GM18520 (cell line): Measurements from ENCODE around the gene ACAP3.

Source experiments
- ATAC-seq: cut with Tn5 transposase; IDR thresholded peaks from one replicate; pipeline ENCODE4 v1.9.1; 2021; ENCODE audit not compliant: unreplicated experiment

Gene ACAP3, protein sequence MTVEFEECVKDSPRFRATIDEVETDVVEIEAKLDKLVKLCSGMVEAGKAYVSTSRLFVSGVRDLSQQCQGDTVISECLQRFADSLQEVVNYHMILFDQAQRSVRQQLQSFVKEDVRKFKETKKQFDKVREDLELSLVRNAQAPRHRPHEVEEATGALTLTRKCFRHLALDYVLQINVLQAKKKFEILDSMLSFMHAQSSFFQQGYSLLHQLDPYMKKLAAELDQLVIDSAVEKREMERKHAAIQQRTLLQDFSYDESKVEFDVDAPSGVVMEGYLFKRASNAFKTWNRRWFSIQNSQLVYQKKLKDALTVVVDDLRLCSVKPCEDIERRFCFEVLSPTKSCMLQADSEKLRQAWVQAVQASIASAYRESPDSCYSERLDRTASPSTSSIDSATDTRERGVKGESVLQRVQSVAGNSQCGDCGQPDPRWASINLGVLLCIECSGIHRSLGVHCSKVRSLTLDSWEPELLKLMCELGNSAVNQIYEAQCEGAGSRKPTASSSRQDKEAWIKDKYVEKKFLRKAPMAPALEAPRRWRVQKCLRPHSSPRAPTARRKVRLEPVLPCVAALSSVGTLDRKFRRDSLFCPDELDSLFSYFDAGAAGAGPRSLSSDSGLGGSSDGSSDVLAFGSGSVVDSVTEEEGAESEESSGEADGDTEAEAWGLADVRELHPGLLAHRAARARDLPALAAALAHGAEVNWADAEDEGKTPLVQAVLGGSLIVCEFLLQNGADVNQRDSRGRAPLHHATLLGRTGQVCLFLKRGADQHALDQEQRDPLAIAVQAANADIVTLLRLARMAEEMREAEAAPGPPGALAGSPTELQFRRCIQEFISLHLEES

DNA sequence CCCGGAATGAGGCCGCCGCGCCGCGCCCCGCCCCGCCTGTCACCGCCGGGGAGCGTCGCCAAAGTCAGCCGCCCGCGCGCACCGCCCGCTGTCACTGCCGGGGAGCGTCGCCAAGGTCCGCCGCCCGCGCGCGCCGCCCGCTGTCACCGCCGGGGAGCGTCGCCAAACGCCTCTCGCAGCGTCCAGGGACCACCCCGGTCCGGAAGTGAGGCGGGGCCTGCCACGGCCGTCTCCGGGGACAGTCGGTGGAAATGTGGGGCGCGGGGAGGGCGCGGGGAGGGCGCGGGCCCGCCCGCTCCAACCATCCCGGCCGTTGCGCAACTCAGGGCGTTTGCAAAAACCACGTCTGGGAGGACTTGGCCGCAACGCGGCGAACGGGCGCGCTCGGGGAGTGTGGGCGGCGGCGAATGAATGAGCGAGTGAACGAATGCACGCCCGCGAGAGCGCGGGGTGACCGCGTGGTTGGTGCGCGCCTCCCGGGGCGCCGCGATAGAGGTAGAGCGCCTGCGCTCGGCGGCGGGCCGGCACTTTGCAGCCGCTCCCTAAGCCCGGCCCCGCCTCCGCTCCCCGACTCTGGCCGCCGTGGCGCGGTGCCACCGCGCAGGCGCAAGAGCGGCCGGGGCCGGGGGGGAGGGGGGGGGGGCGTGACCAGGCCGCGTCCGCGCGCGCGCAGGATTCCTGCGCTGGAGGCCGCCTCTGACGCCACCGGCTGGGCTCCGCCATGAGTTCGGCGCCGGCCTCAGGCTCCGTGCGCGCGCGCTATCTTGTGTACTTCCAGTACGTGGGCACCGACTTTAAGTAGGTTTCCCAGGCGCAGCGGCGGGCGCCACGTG, at the start of gene ACAP3, which contains the start of gene PUSL1:
TSS of gene ACAP3 (minus strand) at position 8 of the 833 bp plus-strand sequence. CDS start 115 bp downstream, outside the sequence.
TSS of gene PUSL1 (plus strand) at position 675 of the 833 bp plus-strand sequence. CDS start at position 722, 47 bp downstream.
- ATAC-seq = peak; percentile 49

DNA sequence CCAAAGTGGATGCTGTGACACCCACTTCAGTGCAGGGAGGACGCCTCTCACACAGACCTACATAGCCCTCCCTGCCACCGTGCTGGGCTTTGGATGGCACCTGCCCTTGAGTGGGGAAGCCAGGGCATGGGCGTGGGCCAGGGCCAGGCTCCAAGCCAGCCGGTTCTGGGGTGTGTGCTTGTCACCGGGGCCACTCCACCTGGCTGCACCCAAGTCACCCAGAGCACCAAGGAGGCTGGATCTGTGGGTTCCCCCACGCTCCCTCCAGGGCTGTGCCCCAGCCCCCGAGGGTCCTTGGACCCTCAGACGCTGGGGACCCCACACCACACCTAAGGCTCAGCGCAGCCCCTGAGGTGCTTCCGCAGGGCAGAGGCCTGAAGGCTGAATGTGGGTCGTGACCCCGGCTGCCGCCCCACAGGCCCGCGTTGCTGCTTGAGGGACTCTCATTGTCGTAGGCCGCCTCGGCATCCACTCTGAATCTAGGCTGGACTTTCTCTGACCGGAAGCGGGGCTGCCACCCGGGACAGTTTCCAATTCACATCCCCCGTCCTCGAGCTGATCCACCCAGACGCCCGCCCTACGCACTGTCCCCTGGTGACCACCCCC, 49.2 kb upstream of the ACAP3 start:
- ATAC-seq = no peak

DNA sequence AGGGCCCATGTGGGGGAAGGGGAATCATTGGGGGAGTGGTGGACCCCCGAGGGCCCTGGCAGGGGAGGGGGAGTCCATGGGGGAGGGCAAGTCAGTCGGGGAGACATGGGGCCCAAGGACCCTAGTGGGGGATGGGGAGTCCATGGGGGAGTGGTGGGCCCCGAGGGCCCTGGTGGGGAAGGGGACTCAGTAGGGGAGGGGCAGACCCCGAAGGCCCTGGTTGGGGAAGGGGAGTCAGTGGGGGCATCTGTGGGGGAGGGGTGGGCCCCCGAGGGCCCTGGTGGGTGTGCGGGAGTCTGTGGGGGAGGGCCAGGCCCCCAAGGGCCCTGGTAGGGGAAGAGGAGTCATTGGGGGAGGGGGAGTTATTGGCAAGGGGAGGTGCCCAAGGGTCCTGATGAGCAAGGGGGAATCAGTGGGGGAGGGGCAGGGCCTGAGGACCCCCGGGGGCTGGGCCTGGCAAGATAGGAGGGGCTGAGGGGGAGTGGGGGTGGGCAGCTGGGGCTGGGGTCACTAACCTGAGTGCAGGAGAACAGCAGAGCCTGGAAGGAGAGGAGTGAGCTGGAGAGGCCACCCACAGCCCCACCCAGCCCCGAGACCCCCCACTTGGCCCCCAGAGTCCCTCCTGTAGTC, 48.6 kb upstream of the ACAP3 start:
- no peak for ATAC-seq

DNA sequence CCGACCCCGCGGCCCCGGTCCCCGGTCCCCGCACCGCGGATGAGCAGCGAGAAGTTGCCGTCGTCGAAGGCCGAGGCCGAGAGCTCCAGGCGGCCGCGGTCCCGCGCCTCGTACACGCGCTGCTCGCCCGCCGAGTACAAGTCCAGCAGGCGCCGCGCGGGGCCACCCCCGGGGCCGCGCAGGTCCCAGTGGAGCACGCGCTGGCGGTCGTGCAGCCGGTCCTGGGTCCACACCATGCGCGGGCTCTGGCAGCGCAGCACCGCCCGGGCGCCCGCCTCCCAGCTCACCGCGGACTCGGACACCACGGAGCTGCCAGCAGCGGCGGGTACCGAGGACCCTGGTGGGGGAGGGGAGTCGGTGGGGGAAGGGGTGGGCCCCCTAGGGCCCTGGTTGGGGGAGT, 47.7 kb upstream of the ACAP3 start:
- no peak for ATAC-seq

- ATAC-seq = no peak
Observed at GRCh38 chr1:1354271-1355247, 46.8 kb upstream of the ACAP3 start.

DNA sequence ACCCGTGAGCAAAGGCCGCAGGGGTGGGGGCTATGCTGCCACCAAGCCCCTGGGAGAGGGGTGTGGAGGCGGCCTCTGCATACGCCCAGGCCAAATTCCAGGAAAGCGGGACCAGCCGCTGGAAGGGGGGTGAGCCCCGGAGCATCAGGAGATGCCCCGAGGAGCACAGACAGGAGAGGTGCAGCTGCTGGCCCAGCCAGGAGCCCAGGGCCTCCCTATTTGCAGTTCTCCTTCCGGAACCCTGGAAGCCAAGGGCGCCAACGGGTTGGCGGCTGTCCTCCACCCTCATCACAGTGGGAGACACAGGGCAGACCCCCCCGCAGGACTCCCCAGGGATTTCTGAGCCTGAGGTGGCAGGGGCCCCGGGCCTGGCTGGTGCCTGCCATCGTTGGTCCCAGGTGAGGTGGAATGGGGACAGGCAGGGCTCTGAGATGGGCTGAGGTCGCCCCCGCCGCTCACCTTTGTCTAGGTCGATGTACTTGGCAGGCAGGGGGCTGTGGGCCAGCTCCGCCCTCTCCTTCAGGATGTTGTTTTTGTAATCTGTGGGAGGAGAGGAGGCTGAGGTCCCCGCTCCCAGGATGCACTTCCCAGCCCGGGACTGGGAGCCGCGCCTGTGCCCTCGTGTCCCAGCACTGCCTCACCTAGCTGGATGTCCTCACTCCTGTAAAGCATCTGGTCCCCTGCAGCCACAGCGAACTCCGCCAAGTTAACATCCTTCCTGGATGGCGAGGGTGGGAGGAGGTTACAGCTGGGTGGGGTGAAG, 45.8 kb upstream of the ACAP3 start:
- no peak for ATAC-seq

GRCh38 chr1:1352786-1353388, 45.2 kb upstream of the ACAP3 start:
- ATAC-seq = no peak

DNA sequence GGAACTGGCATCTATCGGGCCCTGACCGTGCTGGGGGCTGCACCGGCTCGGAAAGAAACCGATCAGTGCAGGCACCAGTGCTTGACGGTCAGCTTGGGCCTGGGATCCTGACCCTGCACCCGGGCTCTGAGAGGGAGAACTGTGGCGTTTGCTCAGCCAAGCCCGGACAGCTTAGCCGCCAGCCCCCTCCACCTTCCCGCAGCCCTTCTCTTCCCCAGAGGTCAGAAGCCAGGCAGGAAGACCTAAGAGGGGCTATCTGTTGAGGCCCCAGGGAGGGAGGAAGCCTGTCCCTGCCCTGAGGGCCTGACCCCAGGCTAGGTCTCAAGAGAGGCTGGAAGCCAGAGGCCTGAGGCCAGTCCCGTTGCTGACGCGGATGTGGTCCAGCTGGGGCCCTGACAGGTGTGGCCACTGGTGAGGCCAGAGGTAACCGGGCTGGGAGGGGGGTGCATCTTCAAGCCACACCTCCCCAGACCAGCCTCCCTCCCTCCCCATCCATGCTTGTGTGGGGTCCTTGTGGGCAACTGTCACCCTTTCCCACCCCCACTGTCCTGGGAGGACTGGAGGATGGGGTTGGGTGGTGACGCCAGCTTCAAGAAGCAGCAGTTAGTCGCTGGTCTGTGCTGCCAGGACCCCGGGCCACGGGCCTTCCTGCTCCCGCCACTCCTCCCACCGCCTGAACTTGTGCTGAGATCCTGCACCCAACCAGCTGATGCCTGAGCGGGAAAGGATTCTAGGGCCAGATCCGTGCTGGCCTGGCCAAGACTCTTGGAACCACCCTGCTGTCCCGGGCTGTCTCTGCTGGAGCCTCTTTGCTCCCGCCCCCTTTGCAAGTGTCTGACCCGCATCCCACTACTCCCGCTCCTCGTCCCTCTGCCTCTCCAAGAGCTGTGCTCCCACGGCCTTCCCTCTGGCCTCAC, 44.0 kb upstream of the ACAP3 start:
- ATAC-seq = no peak

DNA sequence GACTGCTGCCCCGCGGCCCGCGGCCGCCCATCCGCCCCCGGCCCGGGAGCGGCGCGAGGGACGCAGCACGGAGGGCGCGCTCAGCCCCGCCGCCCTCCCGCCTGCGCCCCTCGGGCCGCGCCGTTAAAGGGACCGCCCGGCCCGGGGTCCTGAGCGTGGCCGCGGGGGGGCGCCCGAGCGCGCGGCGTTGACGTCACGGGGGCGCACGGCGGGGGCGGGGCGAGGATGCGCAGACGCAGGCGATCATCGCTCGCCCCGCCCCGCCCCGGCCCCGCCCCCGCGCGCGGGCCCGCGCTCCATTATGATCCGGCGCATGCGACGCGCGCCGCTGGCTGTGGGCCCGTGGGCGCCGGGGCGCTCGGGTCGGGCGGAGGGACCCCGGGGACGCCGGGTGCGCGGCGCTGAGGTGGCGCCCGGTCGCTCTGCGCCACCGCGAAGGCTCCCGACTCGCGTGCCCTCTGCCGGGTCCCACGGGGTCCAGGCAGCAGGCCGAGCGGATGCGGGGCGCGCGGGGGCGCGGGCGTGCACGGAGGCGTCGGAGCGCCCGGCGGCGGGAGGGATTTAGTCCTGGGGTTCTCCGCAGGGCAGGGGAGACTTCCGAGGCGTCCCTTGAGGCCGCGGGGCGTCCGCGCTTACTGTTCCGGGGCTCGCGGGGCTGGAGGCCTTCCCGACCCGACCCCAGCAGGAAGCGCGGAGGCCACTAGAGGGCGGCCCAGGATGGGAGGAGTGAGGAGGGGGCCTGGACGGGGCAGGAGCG, 41.7 kb upstream of the ACAP3 start, which contains the start of gene DVL1:
TSS of gene DVL1 (minus strand) at position 163 of the 757 bp plus-strand sequence. CDS start 353 bp downstream, outside the sequence.
- peak; percentile 49 for ATAC-seq

- ATAC-seq = no peak
Observed at GRCh38 chr1:1348420-1349255, 40.9 kb upstream of the ACAP3 start.

GRCh38 chr1:1347663-1348419, 40.1 kb upstream of the ACAP3 start:
- ATAC-seq = no peak

DNA sequence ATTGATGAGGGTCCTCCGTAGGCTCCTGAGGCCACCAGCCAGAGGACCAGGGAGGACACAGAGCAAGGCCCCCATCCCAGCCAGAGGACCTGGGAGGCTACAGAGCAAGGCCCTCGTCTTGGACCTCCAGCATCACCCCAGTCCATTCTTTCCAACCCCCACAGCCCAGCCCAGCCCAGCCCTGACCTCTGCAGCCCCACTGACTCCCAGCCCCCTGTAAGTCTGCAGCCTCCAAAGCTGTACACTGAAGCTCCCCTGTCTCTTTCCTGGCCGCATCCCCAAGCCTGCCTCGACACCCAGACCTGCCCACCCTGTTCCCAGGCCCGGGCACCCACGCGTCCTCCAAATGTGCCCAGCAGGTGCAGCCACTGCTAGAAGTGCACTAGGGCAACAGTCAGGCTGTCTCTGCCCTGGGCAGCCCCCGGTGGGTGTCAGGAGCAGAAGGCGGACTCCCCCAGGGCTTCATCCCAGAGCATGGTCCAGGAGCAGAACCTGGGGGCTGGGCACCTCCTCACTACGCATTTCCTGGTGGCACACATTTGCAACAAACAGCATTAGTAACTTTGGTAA, 39.4 kb upstream of the ACAP3 start:
- no peak for ATAC-seq

DNA sequence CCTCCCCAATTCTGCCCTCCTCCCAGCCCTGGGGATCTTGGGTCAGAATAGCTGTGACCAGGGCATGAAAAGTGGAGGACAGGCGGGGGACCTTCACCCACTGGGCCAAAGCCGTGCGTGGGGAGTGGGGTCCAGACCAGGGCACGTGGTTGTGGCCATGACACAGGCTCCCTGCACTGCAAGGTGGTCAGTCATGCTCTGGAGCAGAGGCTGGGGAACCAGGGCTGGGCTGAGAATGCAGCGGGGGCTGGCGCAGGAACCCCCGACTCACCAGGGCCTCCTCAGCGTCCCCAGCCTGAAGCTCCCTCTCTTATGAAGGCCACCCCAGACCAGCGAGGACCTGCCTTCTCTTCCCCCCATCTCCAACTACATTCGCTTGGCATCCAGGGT, 38.8 kb upstream of the ACAP3 start:
- no peak for ATAC-seq
